Left hindlimb (tissue), 1 donor: Measurements from ENCODE around the gene TMEM232.
"Not testable (repeated sequence)": the region's sequence is repeated elsewhere in the genome, so short reads cannot be mapped to it uniquely, and the experiment has no call there.

Source experiments
- DNase-seq: peaks from one replicate; pipeline ENCODE4 v3.0.0-alpha.2; 2018

Gene TMEM232

DNA sequence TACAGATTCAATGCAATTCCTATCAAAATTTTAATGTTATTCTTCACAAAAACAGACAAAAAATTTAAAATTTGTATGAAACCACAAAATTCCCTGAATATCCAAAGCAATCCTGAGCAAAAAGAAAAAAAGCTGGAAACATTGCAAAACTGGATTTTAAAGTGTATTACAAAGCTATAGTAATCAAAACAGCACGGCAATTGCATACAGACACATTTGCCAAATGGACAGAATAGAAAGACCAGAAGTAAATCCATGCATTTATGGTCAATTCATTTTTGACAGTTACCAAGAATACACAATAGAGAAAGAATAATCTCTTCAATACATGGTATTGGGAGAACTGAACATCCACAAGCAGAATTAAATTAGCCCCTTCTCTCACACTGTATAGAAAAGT is 110.5 kb downstream of the TMEM232 start:
- no peak for DNase-seq

GRCh38 chr5:110612794-110613247 is 113.7 kb downstream of the TMEM232 start:
- DNase-seq = no peak

DNA sequence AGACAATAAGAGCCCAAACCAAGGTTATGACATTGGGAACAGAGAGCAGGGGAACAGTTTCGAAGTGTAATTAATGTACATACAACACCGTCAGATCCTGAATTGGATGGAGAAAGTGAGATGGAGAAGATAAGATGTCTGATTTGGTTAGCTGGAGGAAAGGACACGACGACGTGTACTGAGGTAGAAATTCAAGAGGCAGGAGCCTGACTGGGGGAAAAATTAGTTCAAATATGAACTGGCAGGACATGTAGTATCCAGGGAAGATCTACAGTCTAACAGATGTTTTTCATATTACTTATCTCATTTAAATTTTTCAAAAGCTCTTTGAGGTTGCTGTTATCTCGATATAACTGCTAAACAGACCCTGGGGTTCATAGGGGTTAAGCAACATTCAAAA is 114.7 kb downstream of the TMEM232 start:
- no peak for DNase-seq

DNA sequence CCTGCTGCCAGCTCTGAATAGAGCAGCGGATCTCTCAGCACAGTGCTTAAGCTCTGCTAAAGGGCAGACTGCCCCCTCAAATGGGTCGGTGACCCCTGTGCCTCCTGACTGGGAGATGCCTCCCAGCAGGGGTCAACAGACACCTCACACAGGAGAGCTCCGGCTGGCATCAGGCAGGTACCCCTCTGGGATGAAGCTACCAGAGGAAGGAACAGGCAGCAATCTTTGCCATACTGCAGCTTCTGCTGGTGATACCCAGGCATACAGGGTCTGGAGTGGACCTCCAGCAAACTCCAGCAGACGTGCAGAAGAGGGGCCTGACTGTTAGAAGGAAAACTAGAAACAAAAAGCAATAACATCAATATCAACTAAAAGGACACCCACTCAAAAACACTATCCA is 131.6 kb downstream of the TMEM232 start:
- no peak for DNase-seq

DNA sequence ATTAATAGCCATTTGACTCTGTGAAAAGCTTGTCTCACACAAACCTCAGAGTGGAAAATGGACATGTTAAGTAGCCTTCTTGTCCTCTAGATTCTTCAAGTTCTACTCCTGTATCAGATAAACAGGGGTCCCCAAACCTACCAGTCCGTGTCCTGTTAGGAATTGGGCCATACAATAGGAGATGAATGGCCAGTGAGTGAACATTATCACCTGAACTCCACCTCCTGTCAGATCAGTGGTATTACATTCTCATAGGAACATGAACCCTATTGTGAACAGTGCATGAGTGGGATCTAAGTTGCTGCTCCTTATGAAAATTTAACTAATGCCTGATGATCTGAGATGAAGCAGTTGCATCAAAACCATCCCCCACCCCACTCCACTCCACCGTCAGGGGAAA is 136.3 kb downstream of the TMEM232 start:
- no peak for DNase-seq

DNA sequence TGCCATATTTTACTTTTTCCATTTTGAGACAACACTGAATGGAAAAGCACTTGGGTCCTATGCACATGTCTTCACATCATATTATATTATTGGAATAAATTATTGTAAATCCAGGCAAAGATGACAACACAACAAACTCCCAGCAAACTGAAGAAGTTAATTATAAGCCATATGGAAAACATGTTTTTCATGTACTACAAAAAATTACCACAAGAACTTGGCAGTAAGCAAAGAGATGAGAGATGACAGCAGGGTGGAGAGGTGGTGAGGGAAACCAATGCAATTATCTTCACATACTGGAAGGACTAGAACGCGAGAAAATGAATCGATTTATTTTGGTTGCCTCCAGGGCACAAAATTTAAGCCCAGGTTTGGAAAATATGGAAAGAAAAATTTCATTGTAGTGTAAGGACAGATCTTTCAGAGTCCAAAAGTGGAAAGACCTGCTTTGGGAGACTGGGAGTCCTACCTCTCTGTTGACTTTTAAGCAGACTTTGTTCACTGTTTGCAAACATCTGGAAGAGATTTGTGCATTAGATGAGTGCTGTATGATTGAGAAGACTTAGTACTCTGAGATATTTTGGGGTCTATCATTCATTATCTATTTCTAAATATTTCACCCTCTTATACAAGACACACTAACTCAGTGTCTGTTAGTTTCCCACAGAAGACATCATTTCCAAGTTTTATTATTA is 138.0 kb downstream of the TMEM232 start:
- no peak for DNase-seq

DNA sequence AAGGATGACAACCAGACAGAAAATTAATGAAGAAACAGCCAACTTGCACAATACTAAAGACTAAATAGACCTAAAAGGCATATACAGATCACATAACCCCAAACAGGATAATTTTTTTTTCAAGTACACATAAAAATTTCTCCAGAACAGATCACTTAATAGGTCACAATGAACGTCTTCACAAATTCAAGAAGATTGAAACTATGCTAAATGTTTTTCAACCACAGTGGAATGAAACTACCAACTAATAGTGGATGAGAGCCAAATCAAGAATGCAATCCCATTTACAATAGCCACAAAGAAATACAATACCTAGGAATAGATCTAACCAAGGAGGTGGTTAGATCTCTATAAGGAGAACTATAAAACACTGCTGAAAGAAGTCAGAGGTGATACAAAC is 145.8 kb downstream of the TMEM232 start:
- no peak for DNase-seq

DNA sequence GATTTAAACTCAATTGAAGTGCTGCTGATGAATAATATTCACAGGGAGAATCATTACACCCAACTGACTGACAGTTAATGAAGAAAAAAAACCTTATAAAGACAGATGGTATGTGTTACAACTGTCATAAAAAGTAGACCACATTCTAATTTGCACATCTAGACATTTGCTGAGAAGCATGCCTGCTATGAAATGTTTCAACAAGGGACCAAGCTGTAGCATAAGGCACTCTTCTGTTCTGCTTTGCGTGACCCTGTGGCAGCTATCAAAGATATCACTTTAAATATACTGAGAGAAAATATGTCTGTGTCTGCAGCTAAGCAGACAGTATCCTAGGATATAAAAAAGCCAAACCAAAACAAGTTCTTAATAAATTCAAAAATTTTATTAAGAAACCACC is 153.7 kb downstream of the TMEM232 start:
- no peak for DNase-seq

- DNase-seq = no peak
Measured at GRCh38 chr5:110562191-110562590, 164.3 kb downstream of the TMEM232 start.

DNA sequence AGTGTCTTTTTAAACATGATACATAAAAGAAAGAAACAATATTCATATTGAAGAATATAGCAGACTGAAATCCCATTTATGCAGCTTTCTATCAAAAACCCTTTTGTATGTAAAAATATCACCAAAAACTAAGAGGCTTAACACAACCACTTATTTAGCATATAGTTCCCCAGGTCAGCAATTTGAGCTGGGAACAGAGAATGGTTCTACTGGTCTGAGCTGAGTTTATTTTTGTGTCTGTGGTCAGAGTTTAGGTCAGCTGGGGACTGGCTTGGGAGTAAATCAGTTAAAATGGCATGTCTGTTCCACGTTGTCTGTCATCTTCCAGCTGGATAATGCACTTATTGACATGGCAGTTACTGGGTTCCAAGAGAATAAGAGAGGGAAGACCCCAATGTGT is 165.0 kb downstream of the TMEM232 start:
- no peak for DNase-seq

- DNase-seq = no peak
Measured at GRCh38 chr5:110549301-110549700, 177.2 kb downstream of the TMEM232 start.

GRCh38 chr5:110548171-110548570 is 178.3 kb downstream of the TMEM232 start:
- no peak for DNase-seq

- DNase-seq = no peak
Measured at GRCh38 chr5:110547495-110547894, 179.0 kb downstream of the TMEM232 start.

DNA sequence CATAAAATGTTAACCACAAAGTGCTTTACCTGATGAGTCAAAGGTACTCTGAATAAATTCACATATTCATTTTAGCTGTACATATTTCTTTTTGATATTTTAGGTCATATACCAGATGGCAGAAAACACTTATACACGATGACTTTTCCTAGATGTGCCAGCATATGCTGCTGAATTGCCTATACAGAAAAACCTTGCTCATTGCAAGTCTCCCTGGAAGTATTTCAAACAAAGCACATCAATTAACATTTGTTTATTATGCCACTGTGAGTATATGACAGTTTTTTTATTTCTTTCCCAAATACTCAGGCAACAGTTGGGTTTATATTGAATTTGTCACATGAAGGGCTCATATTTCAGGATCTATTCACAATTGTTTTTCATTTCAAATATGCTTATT is 180.8 kb downstream of the TMEM232 start:
- no peak for DNase-seq

DNA sequence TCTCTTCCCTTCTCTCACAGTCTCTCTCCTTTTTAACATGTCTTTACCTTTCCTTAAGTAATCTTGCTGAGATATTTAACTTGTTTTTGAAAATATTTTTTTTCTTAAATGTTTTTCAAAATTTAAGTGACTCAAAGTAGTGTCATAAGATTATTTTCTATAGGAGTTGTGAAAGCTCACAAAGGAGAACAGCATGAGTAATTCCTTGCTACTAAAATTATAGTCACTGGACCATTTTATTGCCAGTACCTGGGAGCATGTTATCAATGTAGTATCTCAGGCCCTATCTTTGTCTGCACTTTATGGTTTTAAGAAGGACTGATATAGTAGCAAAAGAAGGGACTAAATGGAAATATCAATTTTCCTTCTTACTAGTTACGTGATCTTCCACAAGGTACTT is 181.9 kb downstream of the TMEM232 start:
- no peak for DNase-seq

DNA sequence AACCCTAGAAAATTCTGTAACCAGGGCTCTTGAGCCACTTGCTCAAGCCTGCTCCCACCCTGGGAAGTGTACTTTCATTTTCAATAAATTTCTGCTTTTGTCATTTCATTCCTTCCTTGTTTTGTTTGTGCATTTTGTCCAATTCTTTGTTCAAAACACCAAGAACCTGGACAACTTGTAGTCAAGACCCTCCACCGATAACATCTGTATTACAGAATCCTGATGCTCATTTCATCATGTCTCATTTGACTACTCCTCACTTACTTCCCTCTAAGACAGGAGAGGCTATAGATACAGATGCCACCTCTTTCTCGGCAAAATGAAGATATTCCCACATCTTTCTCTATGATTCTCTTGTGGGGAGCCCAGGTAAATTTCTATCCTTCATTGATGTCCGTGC is 183.5 kb downstream of the TMEM232 start:
- DNase-seq = no peak

GRCh38 chr5:110536120-110537115 is 190.1 kb downstream of the TMEM232 start:
- no peak for DNase-seq

GRCh38 chr5:110535146-110535545 is 191.3 kb downstream of the TMEM232 start:
- DNase-seq = not testable (repeated sequence)

GRCh38 chr5:110525762-110526161 is 200.7 kb downstream of the TMEM232 start:
- DNase-seq = no peak

- no peak for DNase-seq
Measured at GRCh38 chr5:110517396-110517795, 209.1 kb downstream of the TMEM232 start.

GRCh38 chr5:110514030-110514429 is 212.4 kb downstream of the TMEM232 start:
- DNase-seq = no peak

GRCh38 chr5:110512266-110512665 is 214.2 kb downstream of the TMEM232 start:
- no peak for DNase-seq

GRCh38 chr5:110510146-110510545 is 216.3 kb downstream of the TMEM232 start:
- DNase-seq = no peak

DNA sequence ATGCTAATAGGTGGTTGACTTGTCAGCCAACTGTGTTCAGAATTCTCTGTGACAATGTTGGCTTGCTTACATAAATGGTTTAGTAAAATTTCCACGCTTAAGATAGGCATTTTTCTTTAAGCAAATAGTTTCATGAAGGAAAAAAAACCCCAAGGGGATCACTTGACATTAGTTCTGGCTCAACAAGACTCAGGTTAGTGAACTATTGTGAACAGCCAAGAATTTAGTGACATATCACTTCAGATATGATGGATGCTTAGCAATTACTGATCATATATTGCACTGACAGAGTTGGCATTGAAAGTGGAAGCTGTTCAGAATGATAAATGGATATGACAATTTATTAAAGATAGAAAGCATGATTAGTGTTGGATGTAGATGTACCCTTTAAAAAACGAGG is 218.5 kb downstream of the TMEM232 start:
- no peak for DNase-seq
